Ovary (tissue), 3 donors: Measurements from ENCODE around the gene RBBP8.

Experiments
- EP300 ChIP-seq: sonication (generic); formaldehyde crosslinking; IDR thresholded peaks from one replicate; pipeline ENCODE4 v1.6.1; 2017; ENCODE audit warnings: antibody characterized with exemption
- TF ChIP-seq, protein P1 (sequence below), 3 donors: fragments of 450-650 bp in 2 of 3; fragments of 200-600 bp in 1 of 3; IDR thresholded peaks; one replicate each; pipeline versions ENCODE4 v1.5.1 to v1.8.0; 2016 to 2022; ENCODE audit warnings: antibody characterized with exemption in 3 of 3, mild to moderate bottlenecking in 1 of 3
- donor health status: DM: no; HTN: no; CAD: no.

DNA sequence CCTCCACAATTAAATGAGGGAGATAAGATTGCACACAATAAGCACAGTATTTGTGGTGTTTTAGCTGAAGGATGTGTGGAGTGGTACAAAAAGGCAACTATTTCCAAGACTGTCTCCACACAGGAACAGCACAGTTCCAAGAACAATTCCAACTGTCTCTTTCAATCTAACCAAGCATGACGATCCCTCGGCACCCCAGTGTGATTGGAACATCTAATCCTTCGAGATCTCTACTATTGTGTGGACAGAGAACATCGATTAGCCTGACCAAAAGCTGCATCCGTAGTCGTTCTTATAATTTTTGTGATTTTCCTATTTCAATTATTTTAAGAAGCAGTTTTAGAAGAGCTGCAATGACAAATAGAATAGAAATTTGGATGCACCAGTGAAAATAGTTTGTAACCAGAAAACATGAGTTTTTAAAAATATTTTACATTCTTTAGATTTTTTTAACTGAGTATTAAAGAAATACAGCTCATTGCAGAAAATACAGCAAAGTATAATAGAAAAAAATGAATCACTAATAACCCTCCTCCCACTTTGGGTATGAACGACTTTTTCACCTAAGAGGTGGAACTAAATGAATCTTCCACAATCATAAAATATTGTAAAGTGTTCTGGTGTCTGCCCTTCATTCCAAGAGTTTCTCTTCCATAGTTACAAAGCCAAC is 125.8 kb downstream of the RBBP8 start:
- TF ChIP-seq, protein P1, sequence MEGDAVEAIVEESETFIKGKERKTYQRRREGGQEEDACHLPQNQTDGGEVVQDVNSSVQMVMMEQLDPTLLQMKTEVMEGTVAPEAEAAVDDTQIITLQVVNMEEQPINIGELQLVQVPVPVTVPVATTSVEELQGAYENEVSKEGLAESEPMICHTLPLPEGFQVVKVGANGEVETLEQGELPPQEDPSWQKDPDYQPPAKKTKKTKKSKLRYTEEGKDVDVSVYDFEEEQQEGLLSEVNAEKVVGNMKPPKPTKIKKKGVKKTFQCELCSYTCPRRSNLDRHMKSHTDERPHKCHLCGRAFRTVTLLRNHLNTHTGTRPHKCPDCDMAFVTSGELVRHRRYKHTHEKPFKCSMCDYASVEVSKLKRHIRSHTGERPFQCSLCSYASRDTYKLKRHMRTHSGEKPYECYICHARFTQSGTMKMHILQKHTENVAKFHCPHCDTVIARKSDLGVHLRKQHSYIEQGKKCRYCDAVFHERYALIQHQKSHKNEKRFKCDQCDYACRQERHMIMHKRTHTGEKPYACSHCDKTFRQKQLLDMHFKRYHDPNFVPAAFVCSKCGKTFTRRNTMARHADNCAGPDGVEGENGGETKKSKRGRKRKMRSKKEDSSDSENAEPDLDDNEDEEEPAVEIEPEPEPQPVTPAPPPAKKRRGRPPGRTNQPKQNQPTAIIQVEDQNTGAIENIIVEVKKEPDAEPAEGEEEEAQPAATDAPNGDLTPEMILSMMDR (IDR thresholded peaks at IDR 0.05) = no peak
- no peak for TF ChIP-seq EP300
